ENCODE data around the gene CMTM8.

- TF ChIP-seq GATA2 (IDR thresholded peaks at IDR 0.05; ENCODE audit: low read depth, low read length): no peak
- no peak for TF ChIP-seq GATA3 (IDR thresholded peaks at IDR 0.05; ENCODE audit: low read depth, low read length)
These were observed 34.6 kb upstream of the CMTM8 start for GRCh38 chr3:32203854-32204253.
